Measurements from ENCODE around the gene SLC19A2. TPM values are rescaled to one million over a fixed set of nuclear protein-coding genes. Genes with fewer than 3 reads are reported as not detected.

Gene SLC19A2
- total RNA-seq, 4 donors from 2014 or later = 12.6 to 52.4 (median 16.7) TPM

GRCh38 chr1:169525391-169525790, 39.6 kb upstream of the SLC19A2 start:
- TF ChIP-seq POLR2A (IDR thresholded peaks at IDR 0.05) (no peak), CTCF (IDR thresholded peaks at IDR 0.05) (no peak)
- H3K27me3 ChIP-seq = no peaks in the 10 kb centered on the region
- no peak overlapping the region for H3K4me3 ChIP-seq
- intact Hi-C loops (cut with DNase I; ENCODE audit: low total_unique reads) = no loop called here
- no peak for DNase-seq
- no peak overlapping the region for H3K27ac ChIP-seq
- no peaks in the 10 kb centered on the region for H3K36me3 ChIP-seq
- H3K9me3 ChIP-seq = no peaks in the 10 kb centered on the region
- H3K4me1 ChIP-seq = no peaks in the 10 kb centered on the region

DNA sequence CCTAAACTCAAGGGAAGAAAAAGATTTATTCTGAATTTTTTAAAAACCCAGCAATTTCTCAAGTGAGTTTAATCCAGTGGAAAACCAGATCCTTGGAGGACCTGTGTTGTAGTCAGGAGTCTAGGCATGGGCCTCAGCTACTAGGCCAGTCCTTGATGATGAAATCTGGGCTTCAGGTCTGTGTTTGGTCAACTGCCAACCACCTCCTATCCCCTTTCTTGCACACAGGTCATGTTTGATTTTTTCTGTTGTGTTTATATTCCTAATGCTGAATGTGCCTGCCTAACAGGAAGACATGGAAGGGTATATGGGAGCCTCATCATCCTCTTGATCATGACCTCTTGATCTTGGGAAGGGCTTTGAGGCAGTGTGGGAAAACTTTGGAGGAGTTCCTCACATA, 38.2 kb upstream of the SLC19A2 start:
- H3K4me1 ChIP-seq = no peaks in the 10 kb centered on the region
- H3K27me3 ChIP-seq = no peaks in the 10 kb centered on the region
- TF ChIP-seq POLR2A (IDR thresholded peaks at IDR 0.05) (no peak), CTCF (IDR thresholded peaks at IDR 0.05) (no peak)
- no peaks in the 10 kb centered on the region for H3K9me3 ChIP-seq
- DNase-seq = no peak
- no peak overlapping the region for H3K27ac ChIP-seq
- no peaks in the 10 kb centered on the region for H3K36me3 ChIP-seq
- H3K4me3 ChIP-seq = no peak overlapping the region
- intact Hi-C loops (cut with DNase I; ENCODE audit: low total_unique reads) = no loop called here

GRCh38 chr1:169521226-169521625, 35.5 kb upstream of the SLC19A2 start:
- Histone ChIP-seq H3K4me3 (no peak overlapping the region), H3K27ac (no peak overlapping the region), H3K4me1 (no peaks in the 10 kb centered on the region), H3K36me3 (no peaks in the 10 kb centered on the region), H3K9me3 (no peaks in the 10 kb centered on the region), H3K27me3 (no peaks in the 10 kb centered on the region)
- TF ChIP-seq CTCF (IDR thresholded peaks at IDR 0.05) = no peak
- TF ChIP-seq POLR2A (IDR thresholded peaks at IDR 0.05) = no peak
- no peak for DNase-seq
- intact Hi-C loops (cut with DNase I; ENCODE audit: low total_unique reads) = no loop called here

GRCh38 chr1:169517558-169518186, 31.9 kb upstream of the SLC19A2 start:
- H3K27me3 ChIP-seq = no peaks in the 10 kb centered on the region
- H3K4me1 ChIP-seq = no peaks in the 10 kb centered on the region
- H3K36me3 ChIP-seq = no peaks in the 10 kb centered on the region
- no peak overlapping the region for H3K4me3 ChIP-seq
- no peaks in the 10 kb centered on the region for H3K9me3 ChIP-seq
- intact Hi-C loops (cut with DNase I; ENCODE audit: low total_unique reads) = no loop called here
- TF ChIP-seq POLR2A (IDR thresholded peaks at IDR 0.05) (no peak), CTCF (IDR thresholded peaks at IDR 0.05) (no peak)
- H3K27ac ChIP-seq = no peak overlapping the region
- no peak for DNase-seq

- no peak for DNase-seq
- H3K9me3 ChIP-seq = no peaks in the 10 kb centered on the region
- H3K4me1 ChIP-seq = no peaks in the 10 kb centered on the region
- no peaks in the 10 kb centered on the region for H3K36me3 ChIP-seq
- no peak overlapping the region for H3K4me3 ChIP-seq
- H3K27me3 ChIP-seq = no peaks in the 10 kb centered on the region
- intact Hi-C loops (cut with DNase I; ENCODE audit: low total_unique reads) = no loop called here
- no peak for TF ChIP-seq POLR2A (IDR thresholded peaks at IDR 0.05)
- no peak for TF ChIP-seq CTCF (IDR thresholded peaks at IDR 0.05)
- no peak overlapping the region for H3K27ac ChIP-seq
These were observed 29.9 kb upstream of the SLC19A2 start for GRCh38 chr1:169515641-169516040.
